Measurements from ENCODE around the gene SGPP2.

DNA sequence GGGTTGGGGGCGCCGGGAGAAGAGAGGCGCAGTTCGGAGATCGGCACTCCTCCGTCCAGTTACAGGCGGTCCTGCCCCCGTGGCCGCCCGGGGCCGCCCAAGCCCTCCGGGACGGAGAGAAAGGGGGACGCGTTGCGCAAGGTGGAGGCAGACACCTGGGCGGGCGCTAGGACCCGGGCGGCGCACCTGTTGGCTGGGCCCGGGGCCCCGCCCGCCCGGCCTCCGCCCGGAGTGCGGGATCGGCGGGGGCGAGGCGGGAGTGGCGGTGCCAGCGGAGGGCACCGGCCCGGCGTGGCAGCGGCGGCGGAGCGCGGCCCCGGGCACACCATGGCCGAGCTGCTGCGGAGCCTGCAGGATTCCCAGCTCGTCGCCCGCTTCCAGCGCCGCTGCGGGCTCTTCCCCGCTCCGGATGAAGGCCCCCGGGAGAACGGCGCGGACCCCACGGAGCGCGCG lies at the start of gene SGPP2:
- no peak for TF ChIP-seq POLR2A (IDR thresholded peaks at IDR 0.05; ENCODE audit: low read depth, low read length)
- TF ChIP-seq, protein P1, sequence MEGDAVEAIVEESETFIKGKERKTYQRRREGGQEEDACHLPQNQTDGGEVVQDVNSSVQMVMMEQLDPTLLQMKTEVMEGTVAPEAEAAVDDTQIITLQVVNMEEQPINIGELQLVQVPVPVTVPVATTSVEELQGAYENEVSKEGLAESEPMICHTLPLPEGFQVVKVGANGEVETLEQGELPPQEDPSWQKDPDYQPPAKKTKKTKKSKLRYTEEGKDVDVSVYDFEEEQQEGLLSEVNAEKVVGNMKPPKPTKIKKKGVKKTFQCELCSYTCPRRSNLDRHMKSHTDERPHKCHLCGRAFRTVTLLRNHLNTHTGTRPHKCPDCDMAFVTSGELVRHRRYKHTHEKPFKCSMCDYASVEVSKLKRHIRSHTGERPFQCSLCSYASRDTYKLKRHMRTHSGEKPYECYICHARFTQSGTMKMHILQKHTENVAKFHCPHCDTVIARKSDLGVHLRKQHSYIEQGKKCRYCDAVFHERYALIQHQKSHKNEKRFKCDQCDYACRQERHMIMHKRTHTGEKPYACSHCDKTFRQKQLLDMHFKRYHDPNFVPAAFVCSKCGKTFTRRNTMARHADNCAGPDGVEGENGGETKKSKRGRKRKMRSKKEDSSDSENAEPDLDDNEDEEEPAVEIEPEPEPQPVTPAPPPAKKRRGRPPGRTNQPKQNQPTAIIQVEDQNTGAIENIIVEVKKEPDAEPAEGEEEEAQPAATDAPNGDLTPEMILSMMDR (conservative IDR thresholded peaks at IDR 0.05; ENCODE audit: low read depth, low read length), result no peak
- no peak for TF ChIP-seq MAFK (IDR thresholded peaks at IDR 0.05; ENCODE audit: low read depth, low read length)
- TF ChIP-seq CHD1 (IDR thresholded peaks at IDR 0.05; ENCODE audit: low read depth, low read length), result no peak
- TF ChIP-seq, protein P2, sequence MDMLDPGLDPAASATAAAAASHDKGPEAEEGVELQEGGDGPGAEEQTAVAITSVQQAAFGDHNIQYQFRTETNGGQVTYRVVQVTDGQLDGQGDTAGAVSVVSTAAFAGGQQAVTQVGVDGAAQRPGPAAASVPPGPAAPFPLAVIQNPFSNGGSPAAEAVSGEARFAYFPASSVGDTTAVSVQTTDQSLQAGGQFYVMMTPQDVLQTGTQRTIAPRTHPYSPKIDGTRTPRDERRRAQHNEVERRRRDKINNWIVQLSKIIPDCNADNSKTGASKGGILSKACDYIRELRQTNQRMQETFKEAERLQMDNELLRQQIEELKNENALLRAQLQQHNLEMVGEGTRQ (IDR thresholded peaks at IDR 0.05; ENCODE audit: low read depth, low read length), result no peak
- TF ChIP-seq CEBPB (IDR thresholded peaks at IDR 0.05; ENCODE audit: low read depth, low read length), result no peak
- TF ChIP-seq BHLHE40 (IDR thresholded peaks at IDR 0.05; ENCODE audit: low read depth, low read length), result no peak
- TF ChIP-seq, protein P3, sequence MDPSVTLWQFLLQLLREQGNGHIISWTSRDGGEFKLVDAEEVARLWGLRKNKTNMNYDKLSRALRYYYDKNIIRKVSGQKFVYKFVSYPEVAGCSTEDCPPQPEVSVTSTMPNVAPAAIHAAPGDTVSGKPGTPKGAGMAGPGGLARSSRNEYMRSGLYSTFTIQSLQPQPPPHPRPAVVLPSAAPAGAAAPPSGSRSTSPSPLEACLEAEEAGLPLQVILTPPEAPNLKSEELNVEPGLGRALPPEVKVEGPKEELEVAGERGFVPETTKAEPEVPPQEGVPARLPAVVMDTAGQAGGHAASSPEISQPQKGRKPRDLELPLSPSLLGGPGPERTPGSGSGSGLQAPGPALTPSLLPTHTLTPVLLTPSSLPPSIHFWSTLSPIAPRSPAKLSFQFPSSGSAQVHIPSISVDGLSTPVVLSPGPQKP (IDR thresholded peaks at IDR 0.05; ENCODE audit: borderline replicate concordance, low read depth, low read length), result no peak
- no peak for TF ChIP-seq RFX5 (IDR thresholded peaks at IDR 0.05; ENCODE audit: low read depth, low read length)
- TF ChIP-seq RCOR1 (IDR thresholded peaks at IDR 0.05; ENCODE audit: insufficient replicate concordance, low read length), result no peak

Measured in IMR-90 (cell line).